H7 (cell line): ENCODE measurements around the gene FREY1. TPM values are rescaled to one million over a fixed set of nuclear protein-coding genes. Genes with fewer than 3 reads are reported as not detected.

Experiments
- DNase-seq: peaks from one replicate; pipeline ENCODE4 v3.0.0; 2012
- H3K27me3 ChIP-seq: 2 replicates; pipeline ENCODE4 v1.6.0; 2011; ENCODE audit warnings: mild to moderate bottlenecking, low read length; ENCODE audit not compliant: control insufficient read depth, insufficient read depth
- H3K36me3 ChIP-seq: replicated peaks from 2 replicates; pipeline ENCODE4 v1.5.1; 2011; ENCODE audit warnings: low read length; ENCODE audit not compliant: control insufficient read depth, insufficient read depth
- H3K4me3 ChIP-seq: 2 replicates; pipeline ENCODE4 v1.5.1; 2011; ENCODE audit warnings: low read depth, mild to moderate bottlenecking, control low read depth, low read length, moderate library complexity; ENCODE audit not compliant: insufficient read depth
- total RNA-seq: library from RNA; depleted of rRNA; stranded (reverse); fragments of >200 nt; shearing (Covaris generic); gene quantifications from 2 replicates; pipeline ENCODE4 v1.2.3, GENCODE V29; 2014; rRNA removed

The FREY1 gene, protein sequence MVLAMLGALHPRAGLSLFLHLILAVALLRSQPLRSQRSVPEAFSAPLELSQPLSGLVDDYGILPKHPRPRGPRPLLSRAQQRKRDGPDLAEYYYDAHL
- 0.35 and 2.3 TPM in 2 replicates for total RNA-seq

GRCh38 chr11:45906965-45907611 is at the start of gene FREY1:
FREY1 (minus strand) TSS chr11:45907271; CDS start chr11:45907245, 26 bp downstream.
- H3K4me3 ChIP-seq = no peak within 1 kb of the TSS
- no peaks in the 10 kb centered on the region for H3K27me3 ChIP-seq
- H3K36me3 ChIP-seq = peaks cover 10% of the 10 kb centered on the region
- peak; percentile 66 for DNase-seq

- no peak for DNase-seq
- H3K36me3 ChIP-seq = peaks cover 8% of the 10 kb centered on the region
- H3K27me3 ChIP-seq = no peaks in the 10 kb centered on the region
- no peak overlapping the region for H3K4me3 ChIP-seq
Observed at GRCh38 chr11:45949992-45950407, 42.9 kb upstream of the FREY1 start.

- no peaks in the 10 kb centered on the region for H3K27me3 ChIP-seq
- H3K36me3 ChIP-seq = peaks cover 8% of the 10 kb centered on the region
- no peak overlapping the region for H3K4me3 ChIP-seq
Observed at GRCh38 chr11:45948356-45948755, 41.3 kb upstream of the FREY1 start.

GRCh38 chr11:45947885-45948284 is 40.8 kb upstream of the FREY1 start:
- Histone ChIP-seq H3K36me3 (peaks cover 8% of the 10 kb centered on the region), H3K4me3 (no peak overlapping the region), H3K27me3 (no peaks in the 10 kb centered on the region)
- DNase-seq = no peak

More at GRCh38 chr11:45948356-45948755, 41.3 kb upstream of the FREY1 start:
- DNase-seq = no peak

- no peaks in the 10 kb centered on the region for H3K27me3 ChIP-seq
Observed at GRCh38 chr11:45945397-45945999, 38.4 kb upstream of the FREY1 start.

DNA sequence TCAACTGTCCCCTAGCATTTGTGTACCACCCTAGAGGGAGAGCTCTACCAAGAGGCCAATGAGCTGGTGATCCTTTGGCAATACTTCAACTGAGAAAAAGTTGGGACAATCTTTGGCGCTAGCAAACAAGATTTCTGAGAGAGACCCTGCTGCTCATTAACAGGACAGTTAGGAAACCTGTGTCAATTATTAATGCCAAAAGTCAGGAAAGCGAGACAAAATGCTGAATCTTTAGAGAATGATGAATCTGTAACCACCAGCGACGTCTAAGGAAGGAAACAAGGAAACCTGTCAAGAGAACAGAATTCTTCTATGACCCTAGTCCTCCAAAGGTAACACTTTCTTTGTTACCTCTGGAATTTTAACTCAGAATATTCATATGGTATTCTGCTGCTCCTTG is 35.3 kb upstream of the FREY1 start:
- DNase-seq = no peak
- Histone ChIP-seq H3K27me3 (no peaks in the 10 kb centered on the region), H3K4me3 (no peak overlapping the region), H3K36me3 (peaks cover under 1% of the 10 kb centered on the region; the same call in 1 of the 2 replicates)

More at GRCh38 chr11:45945397-45945999, 38.4 kb upstream of the FREY1 start:
- no peak for DNase-seq
- H3K36me3 ChIP-seq = peaks cover 8% of the 10 kb centered on the region
- no peak overlapping the region for H3K4me3 ChIP-seq

DNA sequence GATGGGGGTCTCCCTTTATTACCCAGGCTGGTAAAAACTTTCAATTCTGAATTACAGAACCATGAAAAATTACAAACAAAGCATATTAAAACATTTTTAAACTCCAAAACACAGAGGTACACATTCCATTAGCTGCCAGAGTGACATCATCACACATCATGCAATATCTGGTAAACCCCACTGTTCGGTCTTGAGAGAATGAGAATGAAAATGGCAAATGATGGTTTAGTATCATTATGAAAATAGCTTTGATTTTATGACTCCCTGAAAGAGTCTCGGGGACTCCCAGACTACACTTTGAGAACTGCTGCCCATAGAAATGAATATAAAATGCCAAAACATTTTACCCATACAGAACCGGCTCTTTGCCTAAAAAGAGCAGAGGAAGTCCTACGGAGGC is 34.2 kb upstream of the FREY1 start:
- Histone ChIP-seq H3K36me3 (no peaks in the 10 kb centered on the region; the same call in 1 of the 2 replicates), H3K27me3 (no peaks in the 10 kb centered on the region), H3K4me3 (no peak overlapping the region)
- no peak for DNase-seq

- Histone ChIP-seq H3K27me3 (no peaks in the 10 kb centered on the region), H3K36me3 (peaks cover 3% of the 10 kb centered on the region), H3K4me3 (no peak overlapping the region)
- no peak for DNase-seq
Observed at GRCh38 chr11:45939836-45940235, 32.8 kb upstream of the FREY1 start.

GRCh38 chr11:45937916-45938315 is 30.8 kb upstream of the FREY1 start:
- DNase-seq = peak; percentile 36
- Histone ChIP-seq H3K4me3 (no peak overlapping the region), H3K27me3 (no peaks in the 10 kb centered on the region), H3K36me3 (peaks cover 9% of the 10 kb centered on the region)

- H3K27me3 ChIP-seq = no peaks in the 10 kb centered on the region
- H3K4me3 ChIP-seq = no peak overlapping the region
- peaks cover 11% of the 10 kb centered on the region for H3K36me3 ChIP-seq
- peak; percentile 19 for DNase-seq
Observed at GRCh38 chr11:45936511-45937054, 29.5 kb upstream of the FREY1 start.

- no peak for DNase-seq
- no peak overlapping the region for H3K4me3 ChIP-seq
- H3K36me3 ChIP-seq = peaks cover 11% of the 10 kb centered on the region
- H3K27me3 ChIP-seq = no peaks in the 10 kb centered on the region
Observed at GRCh38 chr11:45935349-45936064, 28.4 kb upstream of the FREY1 start.

DNA sequence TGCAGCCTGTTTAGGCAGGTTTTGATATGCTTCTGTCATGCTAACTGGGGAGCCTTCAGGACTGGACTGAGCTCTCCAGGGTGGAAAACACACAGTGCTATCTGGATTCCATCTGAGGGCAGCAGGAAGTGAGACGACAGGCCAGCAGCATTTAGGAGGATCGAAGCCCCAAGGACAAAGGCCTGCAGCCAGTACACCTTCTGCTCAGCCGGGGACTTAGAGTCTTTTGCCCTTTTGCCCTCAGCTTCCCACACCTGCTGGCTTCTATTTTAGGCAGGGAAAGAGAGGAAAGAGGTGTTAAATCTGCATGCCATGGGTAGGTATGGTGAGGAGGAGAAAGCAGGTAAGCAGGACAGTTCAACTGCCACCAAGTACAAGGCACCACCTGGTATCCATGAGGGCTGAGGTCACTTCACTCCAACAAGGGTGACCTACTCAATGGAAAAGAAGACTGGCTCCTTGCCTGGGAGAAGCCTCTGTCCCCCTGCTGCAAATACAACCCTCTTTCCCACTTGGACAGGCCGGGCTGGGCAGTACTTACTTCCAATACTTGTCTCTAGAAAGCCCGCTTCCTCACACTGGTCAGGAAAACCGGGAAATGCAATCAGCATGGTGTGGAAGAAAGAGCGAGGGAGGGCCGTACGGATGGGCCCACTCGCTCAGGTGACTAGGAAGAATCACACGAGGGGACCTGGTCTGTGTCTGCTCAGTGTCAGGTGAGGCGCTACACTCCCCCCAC is 27.7 kb upstream of the FREY1 start:
- Histone ChIP-seq H3K4me3 (no peak overlapping the region), H3K36me3 (peaks cover 11% of the 10 kb centered on the region), H3K27me3 (no peaks in the 10 kb centered on the region)
- peak; percentile 22 for DNase-seq

DNA sequence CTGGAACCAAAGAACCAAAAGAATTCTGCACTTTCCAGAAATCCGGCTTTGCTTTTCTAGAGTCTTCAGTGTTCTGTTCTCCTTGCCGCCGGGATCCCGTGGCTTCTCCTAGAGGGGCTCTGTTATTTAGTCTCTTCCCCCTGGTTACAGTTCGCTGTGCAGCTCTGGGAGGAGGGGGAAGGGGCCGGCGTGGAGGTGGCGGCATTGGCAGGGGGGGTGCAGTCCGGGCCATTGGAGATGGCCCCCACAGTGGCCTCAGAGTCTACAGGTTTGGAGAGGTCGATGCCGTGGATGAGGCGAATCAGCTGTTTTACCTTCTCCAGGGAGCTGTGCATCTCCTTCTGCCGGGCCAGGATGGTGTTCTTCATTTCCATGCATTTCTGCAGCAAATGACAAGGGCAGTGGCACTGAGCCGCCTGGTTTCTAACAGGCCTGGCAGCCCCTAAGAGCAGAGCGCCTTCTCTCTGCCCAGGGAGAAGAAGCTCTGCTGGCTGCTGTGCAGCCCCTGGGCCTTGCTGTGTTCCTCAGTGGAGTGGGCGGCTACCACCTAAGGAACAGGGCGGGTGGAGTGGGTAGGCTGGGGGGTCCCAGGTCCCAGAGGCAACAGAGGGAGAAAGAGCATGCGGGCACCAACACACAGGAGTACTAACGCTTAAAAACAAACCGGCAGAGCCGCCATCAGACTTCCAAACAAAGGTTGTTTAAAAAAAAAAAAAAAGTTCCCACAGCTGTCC is 26.9 kb upstream of the FREY1 start:
- Histone ChIP-seq H3K27me3 (no peaks in the 10 kb centered on the region), H3K36me3 (peaks cover 11% of the 10 kb centered on the region), H3K4me3 (no peak overlapping the region)
- peak; percentile 33 for DNase-seq
